HFF-Myc (cell line): ENCODE results near the gene ZNF320.
A peak's percentile ranks its signal among the peaks of the same experiment; 100 is the strongest.
"Not testable (repeated sequence)": the region's sequence is repeated elsewhere in the genome, so short reads cannot be mapped to it uniquely, and the experiment has no call there.

Source experiments
- DNase-seq: peaks from one replicate; pipeline ENCODE4 v3.0.0-alpha.2; 2011; ENCODE audit warnings: low read depth; ENCODE audit errors: extremely low read depth
- H3K4me3 ChIP-seq: replicated peaks from 2 replicates; pipeline ENCODE4 v1.5.1; 2011; ENCODE audit warnings: low read depth, mild to moderate bottlenecking, control low read depth, low read length
- CTCF ChIP-seq: IDR thresholded peaks from 2 replicates; pipeline ENCODE4 v1.5.1; 2012; ENCODE audit warnings: mild to moderate bottlenecking, low read depth, low read length, control low read depth; ENCODE audit errors: missing control alignments

ZNF320 gene

GRCh38 chr19:52901842-52902241 is 4.4 kb upstream of the ZNF320 start:
- TF ChIP-seq CTCF: no peak
- no peak overlapping the region for H3K4me3 ChIP-seq
- DNase-seq: no peak

- DNase-seq, H3K4me3 ChIP-seq: not testable (repeated sequence)
Observed at GRCh38 chr19:52898596-52898995, 1.2 kb upstream of the ZNF320 start.

- TF ChIP-seq CTCF: no peak
- no peak overlapping the region for H3K4me3 ChIP-seq
- no peak for DNase-seq
Observed at GRCh38 chr19:52898101-52898500, 666 bp upstream of the ZNF320 start.

GRCh38 chr19:52896431-52897137 is 851 bp downstream of the ZNF320 start:
- DNase-seq: no peak
- TF ChIP-seq CTCF: no peak
- H3K4me3 ChIP-seq: peak overlapping the region; percentile 51

GRCh38 chr19:52891336-52891735 is 6.1 kb downstream of the ZNF320 start:
- TF ChIP-seq CTCF: no peak
- no peak for DNase-seq
- H3K4me3 ChIP-seq: no peak overlapping the region

GRCh38 chr19:52889931-52890330 is 7.5 kb downstream of the ZNF320 start:
- DNase-seq: no peak
- no peak overlapping the region for H3K4me3 ChIP-seq
- TF ChIP-seq CTCF: no peak

- no peak overlapping the region for H3K4me3 ChIP-seq
- no peak for DNase-seq
- no peak for TF ChIP-seq CTCF
Observed at GRCh38 chr19:52889076-52889475, 8.4 kb downstream of the ZNF320 start.
